ENCODE data around the gene OR52E5.

Gene OR52E5

DNA sequence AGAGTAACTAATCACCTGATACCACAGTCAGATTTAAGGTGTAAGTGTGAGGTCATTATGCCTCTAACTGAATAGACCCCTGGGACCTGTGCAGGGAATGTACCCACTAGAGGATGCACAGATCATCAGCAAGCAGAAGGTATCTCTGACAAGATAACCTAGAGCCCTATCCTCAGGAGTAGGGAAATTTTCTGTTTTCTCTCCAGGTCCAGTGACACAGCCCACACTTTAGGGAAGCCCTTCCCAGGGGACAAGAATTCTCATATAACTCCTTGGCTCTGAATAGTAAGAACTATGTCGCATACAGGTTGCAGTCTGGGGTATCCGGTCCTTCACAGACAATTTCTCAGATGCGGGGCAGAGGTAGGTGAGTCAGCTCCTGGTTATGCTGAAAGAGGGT, at the start of gene OR52E5:
TSS of gene OR52E5 (plus strand) at position 301 of the 400 bp plus-strand sequence. CDS start 7,569 bp downstream, outside the sequence.
- FAIRE-seq (no peak), DNase-seq (ENCODE audit: insufficient read length, low spot score) (no peak)

DNA sequence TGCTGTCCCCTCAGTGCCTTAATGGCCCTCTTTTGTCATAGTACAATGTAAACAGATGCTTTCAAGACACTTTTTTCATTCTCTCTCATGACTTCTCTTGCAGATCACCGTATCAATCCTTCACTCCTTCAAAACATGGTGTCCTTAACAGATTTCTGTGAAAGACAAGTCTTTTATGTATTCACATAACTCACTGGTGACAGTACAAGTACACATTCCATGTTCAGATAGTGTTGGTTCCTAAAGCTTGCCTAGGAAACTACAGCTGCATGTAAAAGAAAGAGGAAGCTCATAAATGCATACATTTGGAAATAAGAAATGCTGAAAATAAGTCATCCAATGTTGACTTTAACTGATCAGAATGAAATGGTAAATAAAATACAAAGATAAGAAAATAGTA, 46.3 kb upstream of the OR52E5 start:
- DNase-seq (ENCODE audit: insufficient read length, low spot score) (no peak), FAIRE-seq (no peak)

DNA sequence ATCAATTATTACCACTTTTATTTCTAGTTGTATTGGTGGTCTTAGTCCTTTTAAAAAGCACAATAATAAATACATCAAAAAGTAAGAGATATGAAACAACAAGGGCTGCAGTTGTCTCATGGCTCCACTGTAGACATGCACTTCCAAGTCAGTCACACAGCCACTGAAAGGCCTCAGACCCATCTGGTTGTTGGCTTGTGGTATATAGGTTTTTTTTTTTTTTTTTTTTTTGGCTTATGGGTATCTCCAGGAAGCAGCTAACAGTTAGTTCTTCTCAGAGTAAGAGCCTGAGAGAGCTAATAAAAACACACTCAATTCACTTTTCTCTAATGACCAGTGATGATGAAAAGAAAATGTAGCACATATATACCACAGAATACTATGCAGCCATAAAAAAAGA, 45.3 kb upstream of the OR52E5 start:
- DNase-seq (ENCODE audit: insufficient read length, low spot score) (no peak), FAIRE-seq (no peak)

DNA sequence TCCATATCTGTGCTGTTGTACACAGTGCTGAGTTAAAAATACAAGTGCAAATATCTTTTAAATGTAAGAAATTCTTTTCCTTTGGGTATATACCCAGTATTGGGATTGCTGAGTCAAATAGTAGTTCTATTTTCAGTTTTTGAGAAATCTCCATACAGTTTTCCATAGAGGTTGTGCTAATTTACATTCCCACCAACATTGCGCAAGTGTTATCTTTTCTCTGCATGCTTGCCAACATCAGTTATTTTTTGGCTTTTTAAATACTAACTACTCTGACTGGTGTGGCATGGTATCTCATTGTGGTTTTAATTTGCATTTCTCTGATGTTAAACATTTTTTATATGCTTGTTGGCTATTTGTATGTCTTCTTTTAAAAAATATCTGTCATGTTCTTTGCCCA, 42.0 kb upstream of the OR52E5 start:
- DNase-seq (ENCODE audit: insufficient read length, low spot score) (no peak), FAIRE-seq (no peak)

DNA sequence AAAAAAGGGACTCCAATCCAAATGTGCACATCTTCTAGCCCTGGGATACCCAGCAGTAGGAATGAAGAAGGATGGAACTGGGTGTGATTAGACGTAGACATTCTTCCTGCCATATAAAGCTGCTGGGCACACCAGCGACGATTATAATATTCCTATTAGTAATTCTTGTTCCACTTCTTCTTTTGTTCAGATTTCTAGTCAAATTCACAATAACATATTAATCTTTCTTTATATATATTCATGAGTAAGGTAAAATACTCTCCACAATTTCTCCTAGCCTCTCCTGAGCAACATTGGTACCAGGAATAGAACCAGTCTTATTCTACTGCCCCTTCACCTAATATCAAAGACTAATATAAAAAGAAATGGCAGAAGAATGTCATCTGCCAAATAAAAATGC, 35.4 kb upstream of the OR52E5 start, which contains the start of gene OR52E8:
TSS of gene OR52E8 (minus strand) at position 101 of the 400 bp plus-strand sequence. CDS start at position 101, 0 bp downstream.
- no peak for DNase-seq (ENCODE audit: insufficient read length, low spot score)
- FAIRE-seq, result no peak

DNA sequence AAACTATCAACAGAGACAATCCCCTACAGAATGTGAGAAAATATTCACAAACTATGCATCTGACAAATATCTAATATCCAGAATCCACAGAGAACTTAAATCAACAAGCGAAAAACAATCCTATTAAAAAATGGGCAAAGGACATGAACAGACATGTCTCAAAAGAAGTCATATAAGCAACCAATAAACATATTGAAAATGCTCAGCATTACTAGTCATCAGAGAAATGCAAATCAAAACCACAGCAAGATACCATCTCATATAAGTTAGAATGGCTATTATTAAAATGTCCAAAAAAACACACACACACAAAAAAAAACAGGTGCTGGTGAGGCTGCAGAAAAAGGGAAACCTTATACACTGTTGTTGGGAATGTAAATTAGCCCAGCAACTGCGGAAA, 27.2 kb upstream of the OR52E5 start:
- FAIRE-seq (no peak), DNase-seq (ENCODE audit: insufficient read length, low spot score) (no peak)

DNA sequence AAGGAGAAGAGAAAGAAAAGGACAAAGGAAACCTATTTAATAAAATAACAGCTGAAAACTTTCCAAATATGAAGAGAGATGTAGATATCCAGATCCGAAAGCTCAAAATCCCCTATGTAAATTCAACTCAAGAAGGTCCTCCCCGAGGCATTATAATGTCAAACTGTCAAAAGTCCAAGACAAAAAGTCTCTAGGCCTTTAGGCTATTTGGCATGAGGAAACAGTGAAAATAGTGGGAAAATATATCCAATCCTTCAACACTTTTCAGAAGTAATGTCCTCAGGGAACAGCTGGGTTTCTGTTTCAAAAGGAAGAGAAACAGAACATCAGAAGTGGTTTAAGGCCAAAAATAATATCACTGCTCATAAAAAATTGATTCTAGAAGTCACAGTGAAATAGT, 14.4 kb upstream of the OR52E5 start:
- FAIRE-seq (no peak), DNase-seq (ENCODE audit: insufficient read length, low spot score) (no peak)

DNA sequence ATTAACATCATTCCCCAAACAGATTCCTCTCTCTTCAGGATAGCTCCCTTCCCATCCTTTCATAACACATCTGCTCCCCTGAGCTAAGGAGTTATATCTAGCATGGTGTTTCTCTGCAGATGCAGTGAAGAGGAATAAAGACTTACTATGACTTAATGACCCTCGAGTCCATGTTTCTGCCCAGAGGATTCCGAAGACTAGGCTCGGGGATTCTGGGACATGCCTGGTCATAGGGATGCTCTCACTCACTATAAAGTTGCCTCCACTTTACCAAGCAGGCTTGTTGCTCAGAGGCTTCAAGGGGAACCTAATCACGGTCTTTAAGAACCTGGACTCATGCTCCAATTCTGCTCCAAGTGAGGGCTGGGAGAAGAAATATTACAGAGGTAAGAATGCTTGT, 12.7 kb upstream of the OR52E5 start, which contains the start of gene OR52E4:
TSS of gene OR52E4 (plus strand) at position 301 of the 400 bp plus-strand sequence. CDS start 3,664 bp downstream, outside the sequence.
- DNase-seq (ENCODE audit: insufficient read length, low spot score) (no peak), FAIRE-seq (no peak)

DNA sequence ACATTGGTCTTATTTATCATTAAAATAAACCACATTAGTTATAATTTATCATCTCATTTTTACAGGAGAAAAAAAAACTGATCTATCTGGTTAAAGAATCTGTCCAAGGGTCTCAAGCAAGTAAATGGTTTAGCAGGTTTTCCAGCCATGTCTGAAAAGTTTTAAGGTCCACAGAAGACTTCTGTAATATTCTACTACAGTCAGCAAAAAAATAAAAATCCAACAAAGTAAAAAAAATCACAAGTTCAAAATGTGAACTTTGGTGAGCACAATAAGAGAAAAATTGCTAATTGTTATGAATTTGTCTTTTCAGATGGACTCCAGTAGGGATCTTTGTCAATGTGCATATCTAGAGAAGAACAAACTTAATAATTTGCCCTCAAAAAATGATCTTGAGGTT, 11.3 kb upstream of the OR52E5 start:
- DNase-seq (ENCODE audit: insufficient read length, low spot score), result no peak
- no peak for FAIRE-seq

DNA sequence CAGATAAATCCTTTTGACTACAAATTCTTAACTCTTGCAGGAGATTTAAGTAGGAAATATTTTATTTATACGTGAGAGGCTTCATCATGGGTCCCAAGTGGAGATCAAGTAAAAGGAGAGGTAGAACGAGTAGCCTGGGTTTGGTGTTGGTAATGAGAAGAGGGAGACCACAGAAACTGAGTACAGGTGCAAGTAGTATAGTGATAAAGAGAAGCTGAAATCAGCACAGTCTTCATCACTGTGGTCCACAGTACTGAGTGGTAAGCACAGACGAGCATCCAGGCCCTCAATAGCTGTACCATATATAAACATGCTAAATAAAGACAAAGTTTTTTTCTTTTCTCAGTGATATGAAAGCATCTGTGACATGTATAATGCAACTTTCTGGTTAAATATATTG, 5.8 kb upstream of the OR52E5 start:
- no peak for DNase-seq (ENCODE audit: insufficient read length, low spot score)
- FAIRE-seq, result no peak

DNA sequence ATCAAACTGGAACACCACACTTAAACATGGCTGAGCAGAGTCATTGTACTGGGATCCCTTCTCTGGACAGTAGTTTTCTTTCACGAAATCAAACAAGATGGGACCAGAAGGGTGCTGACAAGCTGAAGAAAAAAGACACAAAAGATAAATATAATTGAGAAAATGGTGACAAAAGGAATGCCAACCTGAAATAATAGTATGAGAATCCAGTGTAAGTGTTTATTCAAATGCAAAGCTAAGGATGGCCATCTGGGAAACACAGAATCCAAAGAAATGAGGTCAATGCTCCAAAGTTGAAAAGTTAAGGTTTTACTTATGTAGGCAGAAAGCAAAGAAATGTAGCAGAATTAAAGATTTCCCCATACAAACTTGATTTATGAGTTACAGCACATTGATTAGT, 5.3 kb upstream of the OR52E5 start:
- no peak for DNase-seq (ENCODE audit: insufficient read length, low spot score)
- FAIRE-seq, result no peak

DNA sequence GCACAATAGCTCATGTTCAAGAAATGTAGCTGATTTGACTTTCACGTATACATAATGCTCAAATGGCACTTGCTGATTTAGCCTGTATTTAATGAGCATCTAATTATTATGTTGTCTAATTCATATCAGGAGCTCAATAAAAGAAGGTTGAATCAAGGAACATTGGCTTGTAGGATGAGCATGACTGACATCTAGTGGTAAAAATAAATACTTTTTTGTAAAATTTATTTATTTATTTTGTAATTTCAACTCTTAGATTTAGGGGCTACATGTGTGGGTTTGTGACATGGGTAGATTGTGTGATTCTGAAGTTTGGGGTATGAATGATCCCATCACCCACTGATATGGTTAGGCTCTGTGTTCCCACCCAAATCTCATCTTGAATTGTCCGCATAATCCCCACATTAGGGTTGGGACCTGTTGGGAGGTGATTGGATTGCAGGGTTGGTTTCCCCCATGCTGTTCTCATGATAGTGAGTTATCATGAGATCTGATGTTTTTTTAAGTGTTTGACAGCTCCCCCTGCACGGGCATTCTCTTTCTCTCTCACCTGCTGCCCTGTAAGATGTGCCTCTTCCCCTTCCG, 1.7 kb upstream of the OR52E5 start:
- DNase-seq (ENCODE audit: insufficient read length, low spot score), result no peak
- no peak for FAIRE-seq

DNA sequence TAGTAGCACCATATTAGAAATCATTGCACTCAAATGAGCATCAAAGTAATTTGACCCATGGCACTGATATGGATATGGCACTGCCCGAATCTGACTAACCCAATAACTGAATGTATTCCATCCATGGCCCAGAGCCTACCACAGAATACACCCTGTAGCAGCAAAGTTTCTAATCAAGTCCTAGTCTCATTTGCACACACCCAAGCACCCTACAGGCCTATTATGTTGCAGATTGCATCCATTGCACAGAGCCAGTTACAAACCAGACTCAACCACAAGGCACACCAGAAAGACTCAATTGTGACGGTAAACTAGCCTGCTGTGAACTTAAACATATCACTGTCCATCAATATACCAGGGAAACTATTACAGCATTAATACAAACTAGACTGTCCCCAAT, 6.5 kb downstream of the OR52E5 start:
- DNase-seq (ENCODE audit: insufficient read length, low spot score) (no peak), FAIRE-seq (no peak)

DNA sequence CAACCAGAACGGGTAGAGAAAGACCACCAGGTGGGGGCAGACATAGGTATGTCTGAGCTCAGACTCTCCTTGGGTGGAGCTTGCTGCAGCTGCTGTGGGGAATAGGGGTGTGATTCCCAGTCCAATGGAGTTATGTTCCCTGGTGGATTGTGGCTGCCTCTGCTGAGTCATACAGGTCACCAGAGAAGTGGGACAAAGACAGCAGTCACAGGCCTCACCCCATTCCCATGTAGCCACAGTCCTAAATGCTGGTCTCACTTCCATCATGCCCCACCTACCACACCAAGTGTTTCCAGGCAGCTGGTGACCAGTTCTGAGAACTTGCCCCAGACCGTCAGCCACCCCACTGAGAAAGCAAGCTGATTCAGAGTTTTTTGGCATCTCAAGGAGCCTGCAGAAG, 17.5 kb downstream of the OR52E5 start:
- DNase-seq (ENCODE audit: insufficient read length, low spot score) (no peak), FAIRE-seq (no peak)

DNA sequence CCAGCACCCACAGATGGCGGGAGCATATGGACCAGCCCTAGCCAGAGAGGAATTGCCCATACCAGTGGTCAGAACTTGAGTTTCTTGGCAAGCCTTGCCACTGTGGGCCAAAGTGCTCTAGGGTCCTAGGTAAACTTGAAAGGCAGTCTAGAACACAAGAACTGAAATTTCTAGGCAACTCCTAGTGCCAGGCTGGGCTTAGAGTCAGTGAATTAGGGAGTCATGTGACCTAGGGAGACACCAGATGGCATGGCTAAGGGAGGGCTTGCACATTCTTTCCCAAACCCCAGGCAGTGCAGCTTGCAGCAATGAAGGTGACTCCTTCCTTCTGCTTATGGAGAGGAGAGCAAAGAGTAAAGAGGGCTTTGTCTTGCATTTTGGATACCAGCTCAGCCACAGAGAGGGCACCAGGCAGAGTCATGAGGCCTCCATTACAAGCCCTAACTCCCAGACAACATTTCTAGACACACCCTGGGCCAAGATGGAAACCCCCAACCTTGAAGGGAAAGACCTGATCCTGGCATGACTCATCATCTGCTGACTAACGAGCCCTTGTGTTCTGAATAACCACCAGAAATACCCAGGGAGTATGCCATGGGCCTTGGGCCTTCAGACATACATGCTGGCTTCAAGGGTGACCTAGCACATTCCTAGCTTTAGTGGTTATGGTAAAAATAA, 29.9 kb downstream of the OR52E5 start:
- FAIRE-seq (no peak), DNase-seq (ENCODE audit: insufficient read length, low spot score) (no peak)

DNA sequence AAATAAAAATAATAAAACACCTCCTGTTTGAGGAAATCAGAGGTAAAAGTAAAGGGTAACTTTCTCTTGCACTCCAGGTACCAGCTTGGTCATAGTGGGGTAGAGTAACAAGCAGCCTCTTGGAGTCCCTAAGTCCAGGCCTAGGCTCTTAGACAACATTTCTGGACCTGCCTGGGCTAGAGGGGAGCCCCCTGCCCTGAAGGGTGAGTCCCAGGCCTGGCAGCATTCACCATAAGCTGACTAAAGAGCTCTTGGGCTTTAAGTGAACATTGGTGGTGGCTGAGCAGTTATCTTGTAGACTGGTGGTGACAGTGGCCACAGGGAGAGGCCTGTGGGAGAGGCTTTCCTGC, 30.4 kb downstream of the OR52E5 start:
- DNase-seq (ENCODE audit: insufficient read length, low spot score) (no peak), FAIRE-seq (no peak)

DNA sequence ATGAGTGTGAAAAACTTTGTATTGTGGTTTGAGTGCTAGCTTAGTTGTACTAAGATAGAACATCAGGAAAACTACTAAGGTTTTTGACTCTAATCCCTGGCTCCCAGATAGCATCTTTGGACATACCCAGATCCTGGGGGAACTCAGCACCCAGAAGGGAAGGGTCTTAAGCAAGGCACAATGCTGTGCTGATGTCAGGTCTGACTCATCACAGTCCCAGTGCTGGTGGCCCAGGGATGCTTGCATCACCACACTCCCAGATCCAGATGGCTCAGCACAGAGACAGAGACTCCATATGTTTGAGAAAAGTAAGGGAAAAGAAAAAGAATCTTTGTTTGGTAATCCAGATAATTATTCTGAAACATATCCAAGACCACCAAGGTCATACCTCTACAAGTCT, 30.8 kb downstream of the OR52E5 start:
- FAIRE-seq (no peak), DNase-seq (ENCODE audit: insufficient read length, low spot score) (no peak)

DNA sequence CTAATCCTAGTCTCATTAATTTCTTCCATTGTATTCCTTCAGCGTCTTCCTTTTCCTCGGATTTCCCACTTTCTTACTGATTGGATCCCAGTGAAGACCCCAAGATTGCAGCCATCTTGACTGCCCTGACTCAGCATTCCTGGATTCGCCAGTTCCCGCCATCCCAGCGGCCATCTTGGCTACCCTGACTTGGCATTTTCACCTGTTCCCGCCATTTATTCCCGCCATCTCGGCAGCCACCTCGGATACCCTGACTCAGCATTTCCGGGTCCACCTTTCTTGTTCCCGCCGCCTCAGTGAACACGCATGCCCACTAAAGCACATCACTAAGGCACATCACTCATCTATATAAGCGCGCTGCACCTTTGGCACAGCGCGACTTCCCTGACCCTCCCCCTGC, 35.3 kb downstream of the OR52E5 start:
- FAIRE-seq, result no peak
- DNase-seq (ENCODE audit: insufficient read length, low spot score), result no peak

DNA sequence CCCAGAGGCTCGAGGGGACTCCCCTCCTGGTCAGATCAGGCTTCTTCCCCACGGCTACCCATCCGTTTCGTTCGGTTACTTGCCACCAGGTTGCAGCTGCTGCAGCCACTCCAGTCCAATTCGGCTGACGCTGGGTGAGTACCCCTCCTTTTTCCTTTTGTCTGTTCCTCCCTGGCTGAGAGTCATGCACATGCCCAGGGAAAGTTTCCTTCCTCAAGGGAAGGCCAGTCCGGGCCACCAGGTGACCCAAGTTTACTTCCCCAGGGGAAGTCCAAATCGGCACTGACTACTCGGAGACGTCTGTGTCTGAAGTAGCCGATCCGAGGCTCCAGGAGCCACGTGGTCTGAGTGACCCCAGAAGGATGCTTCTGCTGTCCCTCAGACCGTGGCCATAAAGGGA, 35.8 kb downstream of the OR52E5 start:
- no peak for DNase-seq (ENCODE audit: insufficient read length, low spot score)
- FAIRE-seq, result no peak

DNA sequence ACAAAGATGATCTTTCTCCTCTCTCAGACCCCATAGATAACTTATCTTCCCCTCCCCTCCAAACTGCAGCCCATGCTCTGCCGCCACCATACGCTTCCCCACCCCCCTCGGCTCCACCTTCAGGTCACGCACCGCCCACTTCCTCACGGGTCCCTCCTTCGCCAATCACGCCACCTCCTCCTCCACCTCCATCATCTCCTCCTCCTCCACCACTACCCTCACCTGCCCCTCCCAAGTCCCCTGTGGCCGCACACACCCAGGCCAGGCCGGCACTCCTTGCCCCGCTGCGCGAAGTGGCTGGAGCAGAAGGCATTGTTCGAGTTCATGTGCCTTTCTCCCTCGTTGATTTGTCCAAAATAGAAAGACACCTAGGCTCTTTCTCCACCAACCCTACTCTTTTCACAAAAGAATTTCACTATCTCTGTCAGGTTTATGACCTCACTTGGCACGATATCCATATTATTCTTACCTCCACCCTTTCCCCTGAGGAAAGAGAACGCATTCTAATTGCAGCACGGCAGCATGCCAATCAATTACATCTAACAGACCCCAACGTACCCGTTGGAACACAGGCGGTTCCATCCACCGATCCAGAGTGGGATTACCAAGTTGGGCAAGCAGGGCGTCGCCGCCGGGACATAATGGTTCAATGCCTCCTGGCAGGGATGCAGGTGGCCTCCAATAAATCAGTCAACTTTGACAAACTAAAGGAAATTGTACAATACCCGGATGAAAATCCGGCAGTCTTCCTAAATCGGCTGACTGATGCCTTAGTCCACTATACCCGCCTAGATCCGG, 36.8 kb downstream of the OR52E5 start:
- DNase-seq (ENCODE audit: insufficient read length, low spot score) (no peak), FAIRE-seq (no peak)

DNA sequence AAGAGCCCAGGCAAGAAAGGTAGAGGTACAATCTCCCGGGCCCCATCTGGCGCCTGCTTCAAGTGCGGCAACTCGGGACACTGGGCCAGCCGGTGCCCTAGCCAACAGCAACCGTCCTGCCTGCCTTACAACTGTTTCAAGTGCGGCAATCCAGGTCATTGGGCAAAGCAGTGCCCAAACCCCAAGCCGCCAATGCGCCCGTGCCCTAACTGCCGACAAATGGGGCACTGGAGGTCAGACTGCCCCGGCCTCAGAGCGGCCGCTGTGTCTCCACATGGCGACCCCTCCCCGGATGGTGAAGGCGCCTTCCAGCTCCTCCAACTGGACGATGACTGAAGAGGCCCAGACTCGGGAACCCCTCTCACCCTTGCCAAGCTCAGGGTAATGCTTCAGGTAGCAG, 37.6 kb downstream of the OR52E5 start:
- DNase-seq (ENCODE audit: insufficient read length, low spot score), result no peak
- FAIRE-seq, result no peak

DNA sequence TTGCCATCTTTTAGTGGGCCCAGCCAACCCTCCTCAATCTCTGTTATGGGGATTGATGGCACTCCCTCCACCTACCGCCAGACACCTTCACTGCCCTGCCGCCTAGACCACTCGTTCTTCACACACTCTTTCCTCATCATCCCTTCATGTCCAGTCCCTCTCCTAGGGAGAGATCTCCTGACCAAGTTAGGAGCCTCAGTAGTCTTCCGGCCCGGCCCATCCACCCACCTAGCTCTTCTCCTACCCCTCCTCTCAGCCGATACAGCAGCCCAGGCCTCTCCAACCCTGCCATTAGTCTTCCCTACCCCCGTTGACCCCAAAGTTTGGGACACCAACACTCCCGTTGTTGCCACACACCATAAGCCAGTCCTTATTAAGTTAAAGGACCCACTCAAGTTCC, 38.1 kb downstream of the OR52E5 start:
- DNase-seq (ENCODE audit: insufficient read length, low spot score) (no peak), FAIRE-seq (no peak)
